WTC11 (cell line): ENCODE measurements around the gene RASSF8. TPM values are rescaled to one million over a fixed set of nuclear protein-coding genes. Genes with fewer than 3 reads are reported as not detected.

Experiments used
- ATAC-seq: fragments of 200-7000 bp; cut with Tn5 transposase; 2 replicates; pipeline ENCODE4 v1.10.0; 2021; ENCODE audit warnings: mild to moderate bottlenecking, moderate library complexity
- CTCF ChIA-PET: fragments of 300-600 bp; sonication (Branson Sonifier 250); formaldehyde crosslinking; loops from one replicate; lab custom pipeline; 2021; ENCODE audit warnings: antibody characterized with exemption; lab: Charles Lee
- POLR2A ChIA-PET: fragments of 350-600 bp; sonication (Branson Sonifier 250); formaldehyde crosslinking; loops from one replicate; lab custom pipeline; 2021; ENCODE audit warnings: antibody characterized with exemption; lab: Charles Lee
- DNase-seq: peaks from one replicate; pipeline ENCODE4 v3.0.0; 2021; ENCODE audit warnings: low spot score
- H3K27ac Mint-ChIP-seq: 2 replicates; pipeline ENCODE4 v1.8.0; 2021; ENCODE audit warnings: mixed read lengths
- H3K27me3 Mint-ChIP-seq: 2 replicates; pipeline ENCODE4 v1.8.0; 2021; ENCODE audit warnings: low read depth, mild to moderate bottlenecking, moderate library complexity, mixed read lengths
- H3K36me3 Mint-ChIP-seq: 2 replicates; pipeline ENCODE4 v1.8.0; 2021; ENCODE audit warnings: mixed read lengths
- H3K4me1 Mint-ChIP-seq: 2 replicates; pipeline ENCODE4 v1.8.0; 2022; ENCODE audit warnings: mixed read lengths
- H3K4me3 Mint-ChIP-seq: 2 replicates; pipeline ENCODE4 v1.8.0; 2021; ENCODE audit warnings: mild to moderate bottlenecking, moderate library complexity, mixed read lengths
- H3K9me3 Mint-ChIP-seq: 2 replicates; pipeline ENCODE4 v1.8.0; 2021; ENCODE audit warnings: mixed read lengths
- ARID4B ChIP-seq: sonication (generic); formaldehyde crosslinking; IDR thresholded peaks from 2 replicates; pipeline ENCODE4 v1.8.0; 2023; ENCODE audit warnings: missing genetic modification reagents, mild to moderate bottlenecking, borderline replicate concordance
- ATF2 ChIP-seq: sonication (generic); formaldehyde crosslinking; IDR thresholded peaks from 2 replicates; pipeline ENCODE4 v1.8.1; 2022; ENCODE audit warnings: low read depth, missing genetic modification reagents, borderline replicate concordance
- CREB1 ChIP-seq: sonication (generic); formaldehyde crosslinking; IDR thresholded peaks from 2 replicates; pipeline ENCODE4 v1.8.0; 2023; ENCODE audit warnings: mild to moderate bottlenecking, missing genetic modification reagents
- E2F1 ChIP-seq: sonication (generic); formaldehyde crosslinking; IDR thresholded peaks from 2 replicates; pipeline ENCODE4 v1.8.0; 2022; ENCODE audit warnings: mild to moderate bottlenecking, missing genetic modification reagents
- ETV6 ChIP-seq: sonication (generic); formaldehyde crosslinking; IDR thresholded peaks from 2 replicates; pipeline ENCODE4 v1.8.1; 2022; ENCODE audit warnings: mild to moderate bottlenecking, missing genetic modification reagents
- FOXJ3 ChIP-seq: sonication (generic); formaldehyde crosslinking; IDR thresholded peaks from 2 replicates; pipeline ENCODE4 v1.9.0; 2021; ENCODE audit warnings: missing genetic modification reagents, mild to moderate bottlenecking, borderline replicate concordance
- GRHL2 ChIP-seq: fragments of 250-450 bp; sonication (Bioruptor Pico); IDR thresholded peaks from 2 replicates; pipeline ENCODE4 v1.8.0; 2022; ENCODE audit warnings: mild to moderate bottlenecking, moderate library complexity; ENCODE audit not compliant: insufficient replicate concordance, severe bottlenecking
- HMGA2 ChIP-seq: fragments of 250-450 bp; sonication (Bioruptor Pico); IDR thresholded peaks from 2 replicates; pipeline ENCODE4 v1.4.0; 2021; ENCODE audit warnings: mild to moderate bottlenecking, moderate library complexity
- JUN ChIP-seq: sonication (generic); formaldehyde crosslinking; IDR thresholded peaks from 2 replicates; pipeline ENCODE4 v1.8.0; 2023; ENCODE audit warnings: mild to moderate bottlenecking, missing genetic modification reagents
- KAT7 ChIP-seq: sonication (generic); formaldehyde crosslinking; IDR thresholded peaks from 2 replicates; pipeline ENCODE4 v1.8.1; 2023; ENCODE audit warnings: missing genetic modification reagents, mild to moderate bottlenecking, borderline replicate concordance
- MAX ChIP-seq: sonication (generic); formaldehyde crosslinking; IDR thresholded peaks from 2 replicates; pipeline ENCODE4 v1.8.0; 2022; ENCODE audit warnings: mild to moderate bottlenecking, missing genetic modification reagents
- NFE2L1 ChIP-seq: sonication (generic); formaldehyde crosslinking; IDR thresholded peaks from 2 replicates; pipeline ENCODE4 v1.8.1; 2023; ENCODE audit warnings: missing genetic modification reagents
- NR3C1 ChIP-seq: sonication (generic); formaldehyde crosslinking; conservative IDR thresholded peaks from 2 replicates; pipeline ENCODE4 v1.8.1; 2023; ENCODE audit warnings: low read depth, mild to moderate bottlenecking, missing genetic modification reagents
- PRRX2 ChIP-seq: fragments of 250-450 bp; sonication (Bioruptor Pico); IDR thresholded peaks from 2 replicates; pipeline ENCODE4 v1.8.0; 2021; ENCODE audit warnings: mild to moderate bottlenecking
- SMAD3 ChIP-seq: sonication (generic); formaldehyde crosslinking; IDR thresholded peaks from 2 replicates; pipeline ENCODE4 v1.8.0; 2022; ENCODE audit warnings: missing genetic modification reagents, mild to moderate bottlenecking, borderline replicate concordance
- SMAD4 ChIP-seq: sonication (generic); formaldehyde crosslinking; IDR thresholded peaks from 2 replicates; pipeline ENCODE4 v1.8.0; 2022; ENCODE audit warnings: mild to moderate bottlenecking, missing genetic modification reagents
- SP1 ChIP-seq: sonication (generic); formaldehyde crosslinking; conservative IDR thresholded peaks from 2 replicates; pipeline ENCODE4 v1.8.1; 2022; ENCODE audit warnings: missing genetic modification reagents
- STAT6 ChIP-seq: sonication (generic); formaldehyde crosslinking; conservative IDR thresholded peaks from 2 replicates; pipeline ENCODE4 v1.8.1; 2023; ENCODE audit warnings: mild to moderate bottlenecking, low read depth, missing genetic modification reagents, moderate library complexity
- ZNF219 ChIP-seq: sonication (generic); formaldehyde crosslinking; IDR thresholded peaks from 2 replicates; pipeline ENCODE4 v1.8.0; 2023; ENCODE audit warnings: missing genetic modification reagents, mild to moderate bottlenecking, borderline replicate concordance
- ZNF232 ChIP-seq: sonication (generic); formaldehyde crosslinking; IDR thresholded peaks from 2 replicates; pipeline ENCODE4 v1.8.0; 2022; ENCODE audit warnings: mild to moderate bottlenecking, missing genetic modification reagents
- ZNF532 ChIP-seq: fragments of 250-450 bp; sonication (Bioruptor Pico); IDR thresholded peaks from 2 replicates; pipeline ENCODE4 v1.9.0; 2021; ENCODE audit warnings: mild to moderate bottlenecking, borderline replicate concordance
- ZSCAN18 ChIP-seq: fragments of 250-450 bp; sonication (Bioruptor Pico); IDR thresholded peaks from 2 replicates; pipeline ENCODE4 v2.1.2; 2022; ENCODE audit warnings: mild to moderate bottlenecking, moderate library complexity
- total RNA-seq: library from RNA; stranded (reverse); gene quantifications from 3 replicates; pipeline ENCODE4 v1.2.3, GENCODE V29; 2021

The RASSF8 gene
- total RNA-seq, 1 experiment from 2014 or later = 48.6 TPM

GRCh38 chr12:26058308-26058707 is 99.8 kb downstream of the RASSF8 start (continued):
- TF ChIP-seq MAX (CRISPR knock-in tag) = no peak
- TF ChIP-seq SMAD4 (CRISPR knock-in tag) = no peak

- no peak for DNase-seq
- ChIA-PET CTCF (interaction anchor here (0.5 kb wide), 1 partner anchor 331 kb away, joined by 3 read pairs; no protein-coding TSS in a partner anchor), POLR2A (no interaction called here)
- Mint-ChIP-seq H3K9me3 (no peaks in the 10 kb centered on the region), H3K27ac (no peak overlapping the region), H3K36me3 (peaks cover 23% of the 10 kb centered on the region), H3K27me3 (no peaks in the 10 kb centered on the region), H3K4me1 (peaks cover 9% of the 10 kb centered on the region), H3K4me3 (no peak overlapping the region)
- TF ChIP-seq HMGA2 (CRISPR knock-in tag) (no peak), ATF2 (CRISPR knock-in tag) (no peak), NFE2L1 (no peak), FOXJ3 (no peak), STAT6 (CRISPR knock-in tag) (no peak), NR3C1 (no peak), SMAD3 (CRISPR knock-in tag) (no peak), CREB1 (CRISPR knock-in tag) (no peak), E2F1 (CRISPR knock-in tag) (no peak), ZNF219 (no peak), ETV6 (no peak), GRHL2 (no peak), JUN (CRISPR knock-in tag) (no peak), ZSCAN18 (CRISPR knock-in tag) (no peak), ZNF532 (CRISPR knock-in tag) (no peak), KAT7 (no peak), ARID4B (CRISPR knock-in tag) (no peak), PRRX2 (CRISPR knock-in tag) (no peak), SP1 (CRISPR knock-in tag) (no peak), ZNF232 (CRISPR knock-in tag) (no peak)
- no peak for ATAC-seq
Observed at GRCh38 chr12:26058818-26059217, 100.3 kb downstream of the RASSF8 start.
